Measurements from ENCODE around the gene FGA. TPM values are rescaled to one million over a fixed set of nuclear protein-coding genes. Genes with fewer than 3 reads are reported as not detected.
"Not testable (repeated sequence)": the region's sequence is repeated elsewhere in the genome, so short reads cannot be mapped to it uniquely, and the experiment has no call there.

The FGA gene
- total and polyA plus RNA-seq, 12 donors = 0.01 to 0.37 TPM; not detected in 10

DNA sequence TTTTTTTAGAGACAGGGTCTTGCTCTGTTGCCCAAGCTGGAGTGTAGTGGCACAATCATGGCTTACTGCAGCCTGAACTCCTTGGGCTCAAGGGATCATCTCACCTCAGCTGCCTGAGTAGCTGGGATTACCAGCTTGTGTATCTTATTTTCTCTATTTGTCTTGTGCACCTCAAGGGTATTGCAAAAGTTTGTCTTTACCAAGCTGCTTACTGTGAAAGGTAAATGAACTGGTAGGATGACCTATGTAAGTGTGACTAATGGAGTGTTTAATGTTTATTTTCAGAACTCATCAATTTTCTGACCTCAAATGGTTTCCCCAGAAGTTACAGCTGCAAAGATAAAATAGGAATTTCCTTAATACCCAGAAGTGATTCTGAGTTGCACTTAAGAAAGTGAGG, 5.3 kb upstream of the FGA start:
- H3K9me3 ChIP-seq = no peaks in the 10 kb centered on the region
- no peak for ATAC-seq
- DNase-seq = no peak
- no peak overlapping the region for H3K27ac ChIP-seq
- TF ChIP-seq, protein P1, sequence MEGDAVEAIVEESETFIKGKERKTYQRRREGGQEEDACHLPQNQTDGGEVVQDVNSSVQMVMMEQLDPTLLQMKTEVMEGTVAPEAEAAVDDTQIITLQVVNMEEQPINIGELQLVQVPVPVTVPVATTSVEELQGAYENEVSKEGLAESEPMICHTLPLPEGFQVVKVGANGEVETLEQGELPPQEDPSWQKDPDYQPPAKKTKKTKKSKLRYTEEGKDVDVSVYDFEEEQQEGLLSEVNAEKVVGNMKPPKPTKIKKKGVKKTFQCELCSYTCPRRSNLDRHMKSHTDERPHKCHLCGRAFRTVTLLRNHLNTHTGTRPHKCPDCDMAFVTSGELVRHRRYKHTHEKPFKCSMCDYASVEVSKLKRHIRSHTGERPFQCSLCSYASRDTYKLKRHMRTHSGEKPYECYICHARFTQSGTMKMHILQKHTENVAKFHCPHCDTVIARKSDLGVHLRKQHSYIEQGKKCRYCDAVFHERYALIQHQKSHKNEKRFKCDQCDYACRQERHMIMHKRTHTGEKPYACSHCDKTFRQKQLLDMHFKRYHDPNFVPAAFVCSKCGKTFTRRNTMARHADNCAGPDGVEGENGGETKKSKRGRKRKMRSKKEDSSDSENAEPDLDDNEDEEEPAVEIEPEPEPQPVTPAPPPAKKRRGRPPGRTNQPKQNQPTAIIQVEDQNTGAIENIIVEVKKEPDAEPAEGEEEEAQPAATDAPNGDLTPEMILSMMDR (IDR thresholded peaks at IDR 0.05) = no peak
- no peaks in the 10 kb centered on the region for H3K36me3 ChIP-seq
- no peak overlapping the region for H3K4me3 ChIP-seq
- intact Hi-C loops (cut with DNase I) = no loop called here
- peaks cover 0 to 13% (median under 1%) of the 10 kb centered on the region in 7 donors for H3K27me3 ChIP-seq
- H3K4me1 ChIP-seq = no peaks in the 10 kb centered on the region

DNA sequence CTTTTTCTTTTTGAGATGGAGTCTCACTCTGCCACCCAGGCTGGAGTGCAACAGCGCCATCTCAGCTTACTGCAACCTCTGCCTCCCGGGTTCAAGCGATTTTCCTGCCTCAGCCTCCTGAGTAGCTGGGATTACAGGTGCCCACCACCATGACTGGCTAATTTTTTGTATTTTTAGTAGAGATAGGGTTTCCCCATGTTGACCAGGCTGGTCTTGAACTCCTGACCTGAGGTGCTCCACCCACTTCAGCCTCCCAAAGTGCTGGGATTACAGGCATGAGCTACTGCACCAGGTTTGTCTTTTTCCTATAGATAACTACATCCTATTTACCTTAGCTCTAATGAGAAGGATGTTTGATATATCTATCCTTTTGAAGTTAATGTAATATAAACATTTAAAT, 3.8 kb upstream of the FGA start:
- H3K27ac ChIP-seq; ATAC-seq; H3K4me3 ChIP-seq; H3K4me1 ChIP-seq; H3K36me3 ChIP-seq; H3K9me3 ChIP-seq; intact Hi-C loops (cut with DNase I); DNase-seq: not testable (repeated sequence)
- WGBS, 2 donors = 72 to 83% methylated on average over 3 of the region's 3 CpGs
- peaks cover 0 to 12% (median 4%) of the 10 kb centered on the region in 7 donors for H3K27me3 ChIP-seq

DNA sequence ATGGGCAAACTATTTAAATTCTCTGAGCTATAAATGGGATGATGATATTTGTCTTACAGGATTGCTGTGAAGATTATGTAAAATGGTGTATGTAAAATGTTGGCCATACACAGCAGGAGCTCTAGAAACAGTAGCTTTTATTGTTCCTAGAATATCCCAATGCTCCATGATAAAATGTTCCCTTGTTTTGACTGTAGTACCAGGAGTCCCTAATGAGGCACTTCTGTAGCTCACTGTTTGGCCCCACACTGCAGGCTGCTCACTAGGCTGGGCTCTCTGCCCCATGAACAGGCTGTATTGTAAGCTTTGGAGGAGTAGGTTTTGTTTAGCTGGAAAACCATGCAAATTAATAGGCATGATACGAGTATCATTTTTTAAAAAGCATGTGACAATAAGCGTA, 3.3 kb upstream of the FGA start:
- Histone ChIP-seq H3K27ac (no peak overlapping the region), H3K9me3 (no peaks in the 10 kb centered on the region), H3K27me3 (peaks cover 0 to 17% (median 5%) of the 10 kb centered on the region in 7 donors), H3K4me3 (no peak overlapping the region), H3K36me3 (no peaks in the 10 kb centered on the region), H3K4me1 (no peaks in the 10 kb centered on the region)
- 40 to 94% methylated on average over 2 of the region's 2 CpGs for WGBS, 2 donors
- TF ChIP-seq, protein P1 (IDR thresholded peaks at IDR 0.05) = no peak
- ATAC-seq (no peak), DNase-seq (no peak)
- intact Hi-C loops (cut with DNase I) = no loop called here

DNA sequence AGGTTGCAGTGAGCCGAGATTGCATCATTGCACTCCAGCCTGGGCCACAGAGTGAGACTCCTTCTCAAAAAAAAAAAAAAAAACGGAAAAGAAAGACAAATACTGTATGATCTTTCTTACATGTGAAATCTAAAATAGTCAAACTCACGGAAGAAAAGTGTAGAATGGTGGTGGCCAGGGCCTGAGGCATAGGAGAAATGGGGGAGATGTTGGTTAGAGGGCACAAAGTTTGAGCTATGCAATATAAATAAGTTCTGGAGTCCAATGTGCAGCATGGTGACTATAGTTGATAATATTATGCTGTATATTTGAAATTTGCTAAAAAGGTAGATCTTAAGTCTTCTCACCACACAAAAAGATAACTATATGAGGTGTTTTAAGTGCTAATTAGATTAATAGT, 1.3 kb upstream of the FGA start:
- H3K4me1 ChIP-seq = no peaks in the 10 kb centered on the region
- H3K9me3 ChIP-seq = no peaks in the 10 kb centered on the region
- peaks cover 0 to 27% (median 5%) of the 10 kb centered on the region in 7 donors for H3K27me3 ChIP-seq
- H3K36me3 ChIP-seq = no peaks in the 10 kb centered on the region
- WGBS, 2 donors = 79 to 80% methylated on average over 3 of the region's 3 CpGs
- H3K27ac ChIP-seq = no peak overlapping the region
- DNase-seq = no peak
- no peak for ATAC-seq
- intact Hi-C loops (cut with DNase I) = no loop called here
- TF ChIP-seq, protein P1 (IDR thresholded peaks at IDR 0.05) = no peak
- no peak overlapping the region for H3K4me3 ChIP-seq

DNA sequence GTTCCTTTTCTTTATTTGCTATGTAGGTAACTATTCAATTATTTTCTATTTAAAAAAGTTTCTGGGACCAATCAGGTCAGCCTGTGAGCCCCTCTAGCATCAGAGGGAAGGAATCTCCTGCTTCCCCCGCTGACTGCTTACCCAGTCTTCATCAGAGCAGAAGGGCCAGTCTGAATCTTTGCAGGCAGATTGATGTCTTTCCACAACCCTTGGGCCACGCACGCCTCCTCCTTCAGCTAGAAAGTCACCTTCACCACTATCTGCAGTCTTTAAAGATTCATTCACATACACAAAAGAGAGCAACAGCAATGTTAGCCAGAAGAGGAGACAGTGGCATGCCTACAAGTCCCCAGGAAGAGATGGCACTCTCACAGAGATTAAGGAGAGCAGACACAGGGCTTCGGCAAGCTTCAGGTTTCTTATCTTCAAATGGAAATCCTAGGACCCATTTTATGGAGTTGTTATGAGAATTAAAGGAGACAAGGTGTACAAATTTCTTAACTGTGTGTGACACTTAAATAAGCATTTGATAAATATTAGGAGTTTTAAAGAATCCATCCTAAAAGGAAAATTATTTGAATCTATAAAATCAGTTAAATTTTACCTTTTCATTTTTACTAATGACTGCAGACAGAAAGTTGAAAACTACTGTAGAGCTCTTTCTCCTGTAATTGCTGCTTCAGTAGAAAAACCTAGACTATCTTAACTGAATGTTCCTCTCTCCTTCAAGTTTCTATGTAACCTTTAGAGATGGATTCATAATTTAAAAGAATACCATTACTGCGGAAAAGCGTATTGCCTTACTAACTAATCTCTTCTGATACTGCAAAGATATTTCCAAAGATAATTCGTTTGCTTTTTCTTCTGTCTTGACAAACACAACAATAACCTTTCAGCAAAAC, 995 bp downstream of the FGA start:
- ATAC-seq (no peak), DNase-seq (no peak)
- Histone ChIP-seq H3K4me3 (no peak overlapping the region), H3K9me3 (no peaks in the 10 kb centered on the region), H3K27me3 (peaks cover 0 to 27% (median 5%) of the 10 kb centered on the region in 7 donors), H3K4me1 (no peaks in the 10 kb centered on the region), H3K27ac (no peak overlapping the region), H3K36me3 (no peaks in the 10 kb centered on the region)
- intact Hi-C loops (cut with DNase I) = no loop called here
- 68 to 70% methylated on average over 7 of the region's 7 CpGs for WGBS, 2 donors
- TF ChIP-seq, protein P1 (IDR thresholded peaks at IDR 0.05) = no peak

All from heart right ventricle (tissue), 16 donors.